H1 (cell line): ENCODE data around the gene PARP15. TPM values are rescaled to one million over a fixed set of nuclear protein-coding genes. Genes with fewer than 3 reads are reported as not detected.

ENCODE experiments used
- CTCF ChIA-PET: fragments of 300-600 bp; sonication (Branson Sonifier 250); formaldehyde crosslinking; loops from one replicate; lab custom pipeline; 2021; ENCODE audit not compliant: partially characterized antibody; lab: Charles Lee
- POLR2A ChIA-PET: fragments of 300-600 bp; sonication (Branson Sonifier 250); formaldehyde crosslinking; loops from one replicate; lab custom pipeline; 2021; ENCODE audit warnings: inconsistent platforms; ENCODE audit not compliant: partially characterized antibody; lab: Charles Lee
- DNase-seq, 2 experiments: peaks; one replicate each; pipeline versions ENCODE4 v3.0.0 to v3.0.0-alpha.2; 2010 to 2022; ENCODE audit warnings: low spot score in 2 of 2, low read depth in 1 of 2, mixed read lengths in 1 of 2
- FAIRE-seq: peaks from 2 replicates; lab custom pipeline; 2011; peaks lifted over from hg19 to GRCh38; lab: Jason Lieb, UNC
- H2AFZ ChIP-seq: 2 replicates; pipeline ENCODE4 v1.8.1; 2012; ENCODE audit warnings: low read length, inconsistent platforms
- H2AK5ac ChIP-seq: 2 replicates; pipeline ENCODE4 v1.6.1; 2013; ENCODE audit warnings: low read depth, low read length
- H2BK120ac ChIP-seq: replicated peaks from 2 replicates; pipeline ENCODE3; 2013; ENCODE audit warnings: low read depth, low read length, inconsistent platforms
- H2BK12ac ChIP-seq: 2 replicates; pipeline ENCODE4 v1.6.1; 2013; ENCODE audit warnings: low read depth, low read length
- H2BK15ac ChIP-seq: 2 replicates; pipeline ENCODE4 v1.6.1; 2013; ENCODE audit warnings: low read length
- H2BK20ac ChIP-seq: 2 replicates; pipeline ENCODE4 v1.6.1; 2013; ENCODE audit warnings: low read length
- H2BK5ac ChIP-seq: 2 replicates; pipeline ENCODE4 v1.6.1; 2013; ENCODE audit warnings: low read depth, low read length
- H3K14ac ChIP-seq: 2 replicates; pipeline ENCODE4 v1.6.1; 2013; ENCODE audit warnings: inconsistent platforms; ENCODE audit not compliant: insufficient read length
- H3K18ac ChIP-seq: 2 replicates; pipeline ENCODE4 v1.6.1; 2013; ENCODE audit warnings: low read length; ENCODE audit errors: extremely low read depth
- H3K23ac ChIP-seq: 2 replicates; pipeline ENCODE4 v1.6.1; 2013; ENCODE audit warnings: inconsistent platforms; ENCODE audit not compliant: insufficient read length
- H3K23me2 ChIP-seq: 2 replicates; pipeline ENCODE4 v1.6.1; 2013; ENCODE audit warnings: low read depth, low read length
- H3K27ac ChIP-seq: 2 replicates; pipeline ENCODE4 v1.6.1; 2011; ENCODE audit warnings: low read depth, low read length, inconsistent platforms
- H3K27me3 ChIP-seq, 4 experiments: replicated peaks in 1 of 4; 1 replicate in 1 of 4; 2 replicates in 3 of 4; pipeline versions ENCODE4 v1.6.1 to v1.8.1; 2011 to 2013; ENCODE audit warnings: low read length in 3 of 4, mild to moderate bottlenecking in 3 of 4, inconsistent platforms in 2 of 4, mixed read lengths in 2 of 4, moderate library complexity in 1 of 4; ENCODE audit not compliant: control insufficient read depth in 3 of 4, insufficient read depth in 3 of 4; ENCODE audit errors: extremely low read depth in 1 of 4
- H3K36me3 ChIP-seq, 4 experiments: 2 replicates each; pipeline versions ENCODE4 v1.6.1 to v1.8.1; 2011 to 2013; ENCODE audit warnings: mild to moderate bottlenecking in 4 of 4, low read length in 3 of 4, moderate library complexity in 2 of 4, control low read depth in 1 of 4, inconsistent platforms in 1 of 4; ENCODE audit not compliant: insufficient read depth in 4 of 4, control insufficient read depth in 2 of 4
- H3K4ac ChIP-seq: replicated peaks from 2 replicates; pipeline ENCODE3; 2013; ENCODE audit warnings: low read length, low read depth, mixed read lengths, inconsistent platforms; ENCODE audit not compliant: insufficient read length
- H3K4me1 ChIP-seq, 4 experiments: replicated peaks in 1 of 4; 1 replicate in 1 of 4; 2 replicates in 3 of 4; pipeline versions ENCODE4 v1.6.1 to v1.8.1; 2011 to 2013; ENCODE audit warnings: low read length in 3 of 4, inconsistent platforms in 2 of 4, mixed read lengths in 1 of 4; ENCODE audit not compliant: insufficient read depth in 4 of 4, control insufficient read depth in 3 of 4
- H3K4me2 ChIP-seq, 2 experiments: 2 replicates each; pipeline versions ENCODE4 v1.6.1 to v1.8.1; 2011 to 2013; ENCODE audit warnings: low read depth in 2 of 2, low read length in 2 of 2, control low read depth in 1 of 2, inconsistent platforms in 1 of 2, mild to moderate bottlenecking in 1 of 2; ENCODE audit not compliant: insufficient read depth in 1 of 2
- H3K4me3 ChIP-seq, 4 experiments: fragments of 200-600, 300-600 bp in 1 of 4; sonication (generic), shearing (Covaris generic), sonication (Bioruptor Twin) in 1 of 4; 2 replicates each; pipeline versions ENCODE4 v1.5.1 to v1.8.1; 2011 to 2016; ENCODE audit warnings: low read length in 4 of 4, low read depth in 3 of 4, control low read depth in 2 of 4, inconsistent platforms in 2 of 4, mild to moderate bottlenecking in 2 of 4, mixed read lengths in 1 of 4, moderate library complexity in 1 of 4; ENCODE audit not compliant: insufficient read depth in 2 of 4; ENCODE audit errors: extremely low read depth in 1 of 4
- H3K56ac ChIP-seq: replicated peaks from 2 replicates; pipeline ENCODE3; 2013; ENCODE audit warnings: low read depth, mild to moderate bottlenecking, mixed read lengths, low read length, inconsistent platforms; ENCODE audit not compliant: insufficient read length
- H3K79me1 ChIP-seq: 2 replicates; pipeline ENCODE4 v1.6.1; 2013; ENCODE audit warnings: low read depth, low read length, control low read depth
- H3K79me2 ChIP-seq, 2 experiments: 2 replicates each; pipeline versions ENCODE4 v1.6.1 to v1.8.1; 2012 to 2013; ENCODE audit warnings: low read length in 2 of 2, mild to moderate bottlenecking in 2 of 2, inconsistent platforms in 1 of 2; ENCODE audit not compliant: insufficient read depth in 2 of 2, control insufficient read depth in 1 of 2
- H3K9ac ChIP-seq, 4 experiments: replicated peaks in 1 of 4; 1 replicate in 1 of 4; 2 replicates in 3 of 4; pipeline versions ENCODE4 v1.6.1 to v1.8.1; 2011 to 2013; ENCODE audit warnings: low read depth in 3 of 4, low read length in 3 of 4, control low read depth in 2 of 4, mild to moderate bottlenecking in 2 of 4, moderate library complexity in 2 of 4, inconsistent platforms in 1 of 4; ENCODE audit errors: extremely low read depth in 1 of 4
- H3K9me3 ChIP-seq, 2 experiments: 2 replicates each; pipeline versions ENCODE4 v1.6.1 to v1.8.1; 2012 to 2013; ENCODE audit warnings: mild to moderate bottlenecking in 2 of 2, moderate library complexity in 2 of 2, control low read depth in 1 of 2, inconsistent platforms in 1 of 2, low read depth in 1 of 2, low read length in 1 of 2, mixed read lengths in 1 of 2; ENCODE audit not compliant: insufficient read depth in 2 of 2
- H4K20me1 ChIP-seq, 2 experiments: replicated peaks in 1 of 2; 2 replicates each; pipeline versions ENCODE3 to v1.8.1; 2011 to 2013; ENCODE audit warnings: inconsistent platforms in 2 of 2, low read length in 2 of 2, mild to moderate bottlenecking in 1 of 2; ENCODE audit not compliant: insufficient read depth in 2 of 2, control insufficient read depth in 1 of 2
- H4K5ac ChIP-seq: 2 replicates; pipeline ENCODE4 v1.6.1; 2013; ENCODE audit warnings: low read length, low read depth, mixed read lengths, inconsistent platforms; ENCODE audit not compliant: insufficient read length
- H4K8ac ChIP-seq: 2 replicates; pipeline ENCODE4 v1.8.0; 2013; ENCODE audit warnings: mild to moderate bottlenecking, moderate library complexity, low read length, inconsistent platforms; ENCODE audit not compliant: insufficient read depth; ENCODE audit errors: extremely low read depth
- H4K91ac ChIP-seq: replicated peaks from 2 replicates; pipeline ENCODE3; 2013; ENCODE audit warnings: low read length, mixed read lengths, inconsistent platforms; ENCODE audit not compliant: insufficient read length
- POLR2A ChIP-seq, 2 experiments: IDR thresholded peaks; 1 replicate in 1 of 2; 2 replicates in 1 of 2; pipeline ENCODE4 v1.6.1; 2011; ENCODE audit warnings: low read depth in 2 of 2, low read length in 2 of 2, mild to moderate bottlenecking in 2 of 2; ENCODE audit errors: control extremely low read depth in 1 of 2
- TEAD4 ChIP-seq: IDR thresholded peaks from 2 replicates; pipeline ENCODE4 v1.6.1; 2012; ENCODE audit warnings: low read depth, low read length, inconsistent platforms, mixed read lengths
- WGBS, 2 experiments: shearing (Covaris generic) in 1 of 2; methylation state at CpG; one replicate each; pipeline versions ENCODE4 v1.1.6 to v1.1.7; 2013 to 2015; ENCODE audit warnings: low lambda C conversion rate in 2 of 2, mixed read lengths in 2 of 2, inconsistent platforms in 1 of 2, low coverage in 1 of 2, missing lambda C conversion rate in 1 of 2; ENCODE audit not compliant: insufficient replicate concordance in 2 of 2, insufficient coverage in 1 of 2, insufficient read length in 1 of 2; ENCODE audit errors: extremely low coverage in 1 of 2, missing lambda C conversion rate in 1 of 2; 5-methylcytosine and 5-hydroxymethylcytosine counted together
- polyA plus RNA-seq, 7 experiments: library from polyadenylated mRNA; depleted of rRNA in 3 of 7; stranded (reverse) in 5 of 7; unstranded in 2 of 7; fragments of >200 nt in 5 of 7; fragments of 200-250 nt in 2 of 7; gene quantifications; 1 replicate in 5 of 7; 2 replicates in 1 of 7; 4 replicates in 1 of 7; pipeline versions ENCODE4 v1.2.1 to v1.2.3, GENCODE V29; 2011 to 2013; ENCODE audit warnings: missing spikeins in 2 of 7, mixed read lengths in 2 of 7
- total RNA-seq: library from RNA; stranded (reverse); fragmentation: NEBNext Ultra II Directional; extraction: Animal tissue kit (Norgen Biotek cat#: 25700); gene quantifications from 2 replicates; pipeline ENCODE4 v1.2.1, GENCODE V29; 2021

The PARP15 gene
- total and polyA plus RNA-seq, 2 of the 8 experiments (the other 6 are each of a cell fraction or from before 2014, with no cell fraction given): 0.37 to 0.45 TPM

DNA sequence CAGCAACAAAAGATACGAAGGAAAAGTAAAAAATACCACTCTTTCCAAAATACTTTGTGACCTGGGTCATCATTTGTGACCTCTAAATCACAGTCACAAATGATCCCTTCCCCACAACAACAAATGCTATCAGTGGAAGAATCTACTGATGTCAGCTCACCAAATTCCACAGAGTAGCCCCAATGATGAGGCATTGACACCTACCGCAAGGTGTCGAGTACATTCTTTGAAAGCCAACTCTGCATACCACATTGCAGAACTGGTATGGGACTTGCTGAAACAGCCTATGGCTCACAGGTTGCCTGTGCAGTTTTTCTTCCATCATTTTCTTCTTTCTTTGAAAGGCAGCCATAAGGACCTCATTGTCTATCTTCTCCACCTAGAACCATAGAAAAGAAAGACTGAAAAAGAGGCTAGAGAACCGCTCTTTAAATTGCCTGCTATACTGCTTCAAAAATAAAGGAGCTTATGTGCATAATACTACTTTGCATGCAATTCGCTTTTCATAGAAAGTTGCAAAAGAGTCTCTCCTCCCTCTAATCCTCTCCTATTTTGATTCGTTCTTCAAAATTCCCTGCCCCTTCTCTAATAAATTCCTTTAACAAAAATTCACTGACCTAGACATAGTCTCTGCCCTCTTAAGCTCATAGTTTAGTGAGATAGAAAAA, 41.4 kb upstream of the PARP15 start:
- Histone ChIP-seq H2AFZ (no peak overlapping the region), H3K79me2 (no peaks in the 10 kb centered on the region), H2BK120ac (no peak overlapping the region), H2BK12ac (no peak overlapping the region; the same call in 1 of the 2 replicates), H3K4me2 (peak overlapping the region in 1 of 2 experiments; percentile 33; a peak in 2 of 4 replicates), H3K27me3 (no peaks in the 10 kb centered on the region), H3K23me2 (no peaks in the 10 kb centered on the region), H3K4ac (no peak overlapping the region), H4K20me1 (no peaks in the 10 kb centered on the region), H3K18ac (no peak overlapping the region), H3K79me1 (no peaks in the 10 kb centered on the region), H3K4me1 (peaks cover 0 to 7% (median 2%) of the 10 kb centered on the region in 4 experiments; a peak in 3 of 7 replicates), H3K9me3 (no peaks in the 10 kb centered on the region; a peak in 1 of 4 replicates), H2BK20ac (no peak overlapping the region), H4K5ac (no peak overlapping the region), H3K36me3 (no peaks in the 10 kb centered on the region), H3K4me3 (peak overlapping the region in 1 of 4 experiments; percentile 10; a peak in 1 of 8 replicates), H4K8ac (no peak overlapping the region), H3K56ac (no peak overlapping the region), H3K14ac (no peak overlapping the region), H3K9ac (no peak overlapping the region), H2BK5ac (no peak overlapping the region), H2AK5ac (no peak overlapping the region), H2BK15ac (no peak overlapping the region), H3K27ac (no peak overlapping the region), H4K91ac (no peak overlapping the region), H3K23ac (no peak overlapping the region)
- ChIA-PET POLR2A (interaction anchor here (1.6 kb wide), 1 partner anchor 21 kb away, joined by 7 read pairs; the partner anchor contains the start of gene KPNA1), CTCF (interaction anchor here (1.4 to 2.4 kb wide), 4 partner anchors 13 to 143 kb away, joined by 3 to 6 read pairs (median 4); no protein-coding TSS in a partner anchor)
- TF ChIP-seq POLR2A (IDR thresholded peaks at IDR 0.05; ENCODE audit: control extremely low read depth in 1 of 2, low read depth in 2 of 2, low read length in 2 of 2): no peak
- TF ChIP-seq TEAD4: peak; percentile 72
- DNase-seq (no peak), FAIRE-seq (peak; percentile 58)
- WGBS, 2 experiments: 67 to 80% methylated on average over 1 to 6 of the region's 6 CpGs
